ENCODE measurements around the gene LRRD1. TPM values are rescaled to one million over a fixed set of nuclear protein-coding genes. Genes with fewer than 3 reads are reported as not detected.

The LRRD1 gene
- total and polyA plus RNA-seq, 12 donors = 0.08 to 0.18 (median 0.12) TPM; not detected in 8

DNA sequence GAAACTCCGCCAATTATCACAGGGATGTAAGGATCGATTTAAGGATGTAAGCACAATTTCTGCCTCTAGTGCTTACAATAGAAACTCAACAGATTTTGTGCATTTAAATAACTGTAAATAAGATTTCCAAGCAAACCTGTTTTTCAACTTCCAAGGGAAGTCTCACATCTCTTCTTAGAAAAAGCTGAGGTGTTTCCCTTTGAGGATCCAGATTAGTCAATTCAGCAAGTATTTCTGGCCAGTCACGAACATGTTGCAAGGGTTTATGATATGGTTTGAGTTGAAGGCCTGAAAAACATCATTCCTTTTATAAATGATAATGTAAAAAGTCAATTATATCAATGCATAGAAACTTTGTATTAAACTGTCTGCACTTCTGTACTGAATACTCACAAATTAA, 42.8 kb upstream of the LRRD1 start:
- ATAC-seq (no peak), DNase-seq (no peak)
- 96 to 97% methylated on average over 3 of the region's 3 CpGs for WGBS, 2 donors
- peaks cover 0 to 100% (median 69%) of the 10 kb centered on the region in 9 donors for H3K36me3 ChIP-seq
- H3K27me3 ChIP-seq = no peaks in the 10 kb centered on the region
- intact Hi-C loops (cut with DNase I) = loop anchor here in 1 of 10 donors (10.0 kb wide), 1 partner anchor 117 kb away; no protein-coding TSS in a partner anchor
- H3K4me1 ChIP-seq = no peaks in the 10 kb centered on the region
- no peaks in the 10 kb centered on the region for H3K9me3 ChIP-seq
- no peak overlapping the region for H3K27ac ChIP-seq
- TF ChIP-seq, protein P1, sequence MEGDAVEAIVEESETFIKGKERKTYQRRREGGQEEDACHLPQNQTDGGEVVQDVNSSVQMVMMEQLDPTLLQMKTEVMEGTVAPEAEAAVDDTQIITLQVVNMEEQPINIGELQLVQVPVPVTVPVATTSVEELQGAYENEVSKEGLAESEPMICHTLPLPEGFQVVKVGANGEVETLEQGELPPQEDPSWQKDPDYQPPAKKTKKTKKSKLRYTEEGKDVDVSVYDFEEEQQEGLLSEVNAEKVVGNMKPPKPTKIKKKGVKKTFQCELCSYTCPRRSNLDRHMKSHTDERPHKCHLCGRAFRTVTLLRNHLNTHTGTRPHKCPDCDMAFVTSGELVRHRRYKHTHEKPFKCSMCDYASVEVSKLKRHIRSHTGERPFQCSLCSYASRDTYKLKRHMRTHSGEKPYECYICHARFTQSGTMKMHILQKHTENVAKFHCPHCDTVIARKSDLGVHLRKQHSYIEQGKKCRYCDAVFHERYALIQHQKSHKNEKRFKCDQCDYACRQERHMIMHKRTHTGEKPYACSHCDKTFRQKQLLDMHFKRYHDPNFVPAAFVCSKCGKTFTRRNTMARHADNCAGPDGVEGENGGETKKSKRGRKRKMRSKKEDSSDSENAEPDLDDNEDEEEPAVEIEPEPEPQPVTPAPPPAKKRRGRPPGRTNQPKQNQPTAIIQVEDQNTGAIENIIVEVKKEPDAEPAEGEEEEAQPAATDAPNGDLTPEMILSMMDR (IDR thresholded peaks at IDR 0.05) = no peak
- H3K4me3 ChIP-seq = no peak overlapping the region

DNA sequence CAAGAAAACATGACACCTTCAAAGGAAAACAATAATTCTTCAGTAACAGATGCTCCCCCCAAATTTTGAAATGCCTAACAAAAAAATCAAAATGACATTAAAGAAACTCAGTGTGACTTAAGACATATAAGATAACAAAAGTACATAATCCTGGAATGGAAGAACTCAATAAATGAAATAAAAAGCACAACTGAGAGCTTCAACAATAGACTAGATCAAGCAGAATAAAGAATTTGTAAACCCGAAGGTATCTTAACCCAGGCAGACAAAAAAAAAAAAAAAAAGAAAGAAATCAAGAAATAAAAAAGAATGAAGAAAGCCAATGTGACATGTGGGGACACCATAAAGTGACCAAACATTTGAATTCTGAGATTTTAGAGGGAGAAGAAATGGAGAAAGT, 27.7 kb upstream of the LRRD1 start:
- Histone ChIP-seq H3K9me3 (peaks cover 0 to 28% (median 11%) of the 10 kb centered on the region in 11 donors), H3K27me3 (no peaks in the 10 kb centered on the region), H3K4me3 (no peak overlapping the region), H3K4me1 (no peaks in the 10 kb centered on the region), H3K36me3 (peaks cover 0 to 100% (median 62%) of the 10 kb centered on the region in 9 donors), H3K27ac (no peak overlapping the region)
- intact Hi-C loops (cut with DNase I) = loop anchor here in 1 of 10 donors (10.0 kb wide), 1 partner anchor 92 kb away; no protein-coding TSS in a partner anchor
- 96 to 98% methylated on average over 1 of the region's 1 CpG for WGBS, 2 donors
- DNase-seq = no peak
- ATAC-seq = no peak
- TF ChIP-seq, protein P1 (IDR thresholded peaks at IDR 0.05) = no peak

DNA sequence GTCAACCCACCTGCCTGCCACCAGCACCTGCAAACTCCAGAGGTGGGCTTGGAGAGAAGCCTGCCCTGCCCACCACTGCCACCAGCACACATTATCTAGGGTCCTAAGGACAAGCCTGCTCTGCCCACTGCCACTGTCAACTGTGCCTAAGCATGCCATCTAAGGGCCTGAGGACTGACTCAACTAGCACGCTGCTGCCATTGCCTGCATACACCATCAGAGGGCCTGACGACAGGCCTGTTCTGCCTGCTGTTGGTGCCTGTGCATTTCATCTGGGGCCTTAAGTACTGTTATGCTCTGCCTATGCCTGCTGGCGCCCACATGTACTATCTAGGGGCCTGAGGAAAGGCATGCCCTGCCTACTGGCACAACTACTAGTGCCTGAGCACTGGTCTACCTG, 27.0 kb upstream of the LRRD1 start:
- WGBS, 2 donors = 98 to 100% methylated on average over 3 of the region's 3 CpGs
- Histone ChIP-seq H3K9me3 (peaks cover 0 to 28% (median 11%) of the 10 kb centered on the region in 11 donors), H3K36me3 (peaks cover 0 to 100% (median 62%) of the 10 kb centered on the region in 9 donors), H3K4me3 (no peak overlapping the region), H3K4me1 (no peaks in the 10 kb centered on the region), H3K27me3 (no peaks in the 10 kb centered on the region), H3K27ac (no peak overlapping the region)
- TF ChIP-seq, protein P1 (IDR thresholded peaks at IDR 0.05) = no peak
- ATAC-seq = no peak
- intact Hi-C loops (cut with DNase I) = loop anchor here in 1 of 10 donors (10.0 kb wide), 1 partner anchor 91 kb away; no protein-coding TSS in a partner anchor
- DNase-seq = no peak

DNA sequence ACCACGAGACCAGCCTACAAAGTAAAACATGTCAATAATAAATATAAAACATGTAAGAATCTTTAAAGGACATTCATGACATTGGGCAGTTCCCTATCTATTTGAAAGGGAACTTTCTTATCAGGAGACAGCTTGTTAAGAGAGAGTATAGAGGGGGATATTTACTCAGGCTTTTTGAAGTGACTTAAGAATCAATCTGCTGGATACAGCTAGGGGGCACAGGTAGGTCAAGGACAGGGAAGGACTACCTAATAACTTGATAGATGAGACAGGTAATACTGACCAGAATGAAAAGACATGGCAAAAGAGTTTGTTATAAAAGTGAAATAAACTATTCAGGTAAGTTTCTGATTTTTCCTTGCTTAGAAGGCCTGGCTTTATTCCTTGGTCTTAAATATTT, 21.8 kb upstream of the LRRD1 start:
- Histone ChIP-seq H3K27ac (no peak overlapping the region), H3K4me1 (no peaks in the 10 kb centered on the region), H3K36me3 (peaks cover 0 to 99% (median 33%) of the 10 kb centered on the region in 9 donors), H3K4me3 (no peak overlapping the region), H3K27me3 (no peaks in the 10 kb centered on the region), H3K9me3 (peaks cover 0 to under 1% (median 0%) of the 10 kb centered on the region in 11 donors)
- WGBS, 2 donors = 91 to 98% methylated on average over 1 of the region's 1 CpG
- DNase-seq = no peak
- no peak for ATAC-seq
- TF ChIP-seq, protein P1 (IDR thresholded peaks at IDR 0.05) = no peak
- intact Hi-C loops (cut with DNase I) = loop anchor here in 1 of 10 donors (10.0 kb wide), 1 partner anchor 86 kb away; no protein-coding TSS in a partner anchor

Data from heart right ventricle (tissue), 16 donors.